ENCODE data around the gene SIGLEC6. TPM values are rescaled to one million over a fixed set of nuclear protein-coding genes. Genes with fewer than 3 reads are reported as not detected.

Gene SIGLEC6
- total RNA-seq, 4 donors from 2014 or later: 0.55 to 4.4 (median 1.7) TPM; not detected in 1

DNA sequence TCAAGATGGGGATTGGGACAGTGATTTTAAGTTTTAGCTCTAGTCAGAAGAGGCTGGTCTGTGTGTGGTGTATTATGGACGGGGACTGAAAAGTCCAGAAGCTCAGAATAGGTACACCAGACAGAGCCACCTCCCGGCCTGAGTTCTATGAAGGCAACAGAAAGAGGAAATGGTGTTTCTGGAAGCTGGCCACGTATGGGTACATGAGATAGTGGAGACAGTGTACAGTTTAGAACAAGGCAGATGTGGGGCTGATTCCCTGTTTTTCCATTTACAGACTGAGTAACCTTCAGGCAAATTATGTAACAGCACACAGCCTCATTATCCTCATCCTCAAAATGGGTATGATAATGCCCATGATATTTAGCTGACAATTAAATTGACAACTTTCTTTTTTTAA, 40.9 kb upstream of the SIGLEC6 start:
- in situ Hi-C loops (cut with MboI; ENCODE audit: low pct_ligation_motif_present in 1 of 4, low pct_unique_long_range_greater_than_20kb in 1 of 4, low sequenced_read_pairs in 3 of 4) (no loop called here), intact Hi-C loops (cut with DNase I; ENCODE audit: low total_unique reads) (no loop called here)
- Histone ChIP-seq H3K27ac (no peak overlapping the region), H3K9me3 (no peaks in the 10 kb centered on the region), H3K4me3 (peak overlapping the region in 1 of 4 donors; percentile 79), H3K27me3 (no peaks in the 10 kb centered on the region), H3K36me3 (peaks cover 0 to 14% (median 4%) of the 10 kb centered on the region in 4 donors), H3K4me1 (peaks cover 6 to 18% (median 13%) of the 10 kb centered on the region in 4 donors)
- TF ChIP-seq EP300 (IDR thresholded peaks at IDR 0.05; ENCODE audit: low read depth) (no peak), POLR2AphosphoS5 (IDR thresholded peaks at IDR 0.05) (no peak), POLR2A (IDR thresholded peaks at IDR 0.05) (no peak)
- TF ChIP-seq, protein P1, sequence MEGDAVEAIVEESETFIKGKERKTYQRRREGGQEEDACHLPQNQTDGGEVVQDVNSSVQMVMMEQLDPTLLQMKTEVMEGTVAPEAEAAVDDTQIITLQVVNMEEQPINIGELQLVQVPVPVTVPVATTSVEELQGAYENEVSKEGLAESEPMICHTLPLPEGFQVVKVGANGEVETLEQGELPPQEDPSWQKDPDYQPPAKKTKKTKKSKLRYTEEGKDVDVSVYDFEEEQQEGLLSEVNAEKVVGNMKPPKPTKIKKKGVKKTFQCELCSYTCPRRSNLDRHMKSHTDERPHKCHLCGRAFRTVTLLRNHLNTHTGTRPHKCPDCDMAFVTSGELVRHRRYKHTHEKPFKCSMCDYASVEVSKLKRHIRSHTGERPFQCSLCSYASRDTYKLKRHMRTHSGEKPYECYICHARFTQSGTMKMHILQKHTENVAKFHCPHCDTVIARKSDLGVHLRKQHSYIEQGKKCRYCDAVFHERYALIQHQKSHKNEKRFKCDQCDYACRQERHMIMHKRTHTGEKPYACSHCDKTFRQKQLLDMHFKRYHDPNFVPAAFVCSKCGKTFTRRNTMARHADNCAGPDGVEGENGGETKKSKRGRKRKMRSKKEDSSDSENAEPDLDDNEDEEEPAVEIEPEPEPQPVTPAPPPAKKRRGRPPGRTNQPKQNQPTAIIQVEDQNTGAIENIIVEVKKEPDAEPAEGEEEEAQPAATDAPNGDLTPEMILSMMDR (IDR thresholded peaks at IDR 0.05): no peak
- whole genome bisulfite sequencing, 2 donors (ENCODE audit: low coverage in 1 of 2): 28 to 65% methylated on average over 2 to 3 of the region's 3 CpGs
- DNase-seq: no peak

DNA sequence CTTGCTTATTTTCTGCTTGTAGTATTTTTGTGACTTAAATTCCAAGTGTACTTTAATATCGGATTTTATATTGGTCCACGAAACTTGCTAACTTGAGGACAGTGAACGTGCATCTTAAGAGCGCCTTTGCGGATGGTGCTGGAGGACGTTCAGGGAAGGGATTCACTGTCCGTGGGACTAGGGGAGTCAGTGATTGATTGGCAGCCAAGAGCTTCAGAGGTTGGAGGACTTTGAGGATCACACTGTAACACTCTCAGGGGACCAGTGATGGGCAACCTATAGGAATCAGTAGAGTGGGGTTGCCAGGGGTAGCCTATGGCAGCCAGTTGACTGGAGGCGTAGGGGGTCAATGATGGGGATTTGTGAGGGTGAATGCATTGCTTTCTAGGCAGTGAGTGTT, 40.1 kb upstream of the SIGLEC6 start:
- Histone ChIP-seq H3K36me3 (peaks cover 0 to 14% (median 4%) of the 10 kb centered on the region in 4 donors), H3K27ac (peak overlapping the region in 3 of 4 donors; percentile 65 to 79 (median 73)), H3K4me3 (peak overlapping the region; percentile 56 to 79 (median 64)), H3K27me3 (no peaks in the 10 kb centered on the region), H3K9me3 (no peaks in the 10 kb centered on the region), H3K4me1 (peaks cover 6 to 18% (median 13%) of the 10 kb centered on the region in 4 donors)
- 0 to 9% methylated on average over 4 to 8 of the region's 8 CpGs for WGBS, 2 donors (ENCODE audit: low coverage in 1 of 2)
- intact Hi-C loops (cut with DNase I; ENCODE audit: low total_unique reads) (no loop called here), in situ Hi-C loops (cut with MboI; ENCODE audit: low pct_ligation_motif_present in 1 of 4, low pct_unique_long_range_greater_than_20kb in 1 of 4, low sequenced_read_pairs in 3 of 4) (no loop called here)
- TF ChIP-seq POLR2AphosphoS5 (IDR thresholded peaks at IDR 0.05) (no peak), EP300 (IDR thresholded peaks at IDR 0.05; ENCODE audit: low read depth) (no peak), POLR2A (IDR thresholded peaks at IDR 0.05) (no peak)
- TF ChIP-seq, protein P1 (IDR thresholded peaks at IDR 0.05): no peak
- DNase-seq: no peak

DNA sequence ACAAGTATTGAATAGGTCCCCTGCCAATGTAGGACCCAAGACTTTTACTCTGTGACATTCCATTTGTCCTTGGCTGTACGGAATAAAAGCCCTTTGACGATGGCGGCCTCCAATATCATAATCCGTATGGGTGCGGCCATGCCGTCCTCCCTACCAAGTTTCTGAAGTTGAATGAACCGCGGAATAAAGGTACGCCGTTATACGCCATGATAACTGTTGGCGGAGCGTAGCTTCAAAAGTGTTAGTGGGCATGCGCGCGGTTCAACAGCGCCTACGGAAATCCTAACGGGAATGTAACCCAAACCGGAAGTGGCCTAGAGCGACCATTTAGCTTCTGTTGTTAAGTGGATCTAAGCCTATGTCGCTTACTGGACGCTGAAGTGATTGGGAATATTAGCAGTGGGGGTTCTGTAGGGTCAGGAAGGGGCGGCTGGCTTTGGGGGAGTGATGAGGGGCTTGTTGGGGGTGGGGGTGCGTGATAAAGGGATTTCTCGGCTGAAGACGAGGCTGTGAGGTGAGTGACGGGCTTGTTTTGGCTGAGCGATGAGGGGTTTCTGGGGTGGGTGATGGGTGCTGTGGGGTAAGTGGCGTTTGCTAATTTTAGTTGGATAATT, 39.6 kb upstream of the SIGLEC6 start, which contains the start of gene ZNF175:
Gene ZNF175, plus strand, starts transcription at position 322 of the 614 bp plus-strand sequence. CDS start 2,047 bp downstream, outside the sequence.
- no peaks in the 10 kb centered on the region for H3K9me3 ChIP-seq
- H3K4me3 ChIP-seq: peak within 1 kb of the TSS; percentile 56 to 79 (median 64)
- 0 to 1% methylated on average over 16 to 29 of the region's 30 CpGs for WGBS, 2 donors (ENCODE audit: low coverage in 1 of 2)
- peak; percentile 96 for DNase-seq
- intact Hi-C loops (cut with DNase I; ENCODE audit: low total_unique reads): no loop called here
- peaks cover 6 to 18% (median 13%) of the 10 kb centered on the region in 4 donors for H3K4me1 ChIP-seq
- in situ Hi-C loops (cut with MboI; ENCODE audit: low pct_ligation_motif_present in 1 of 4, low pct_unique_long_range_greater_than_20kb in 1 of 4, low sequenced_read_pairs in 3 of 4): no loop called here
- peak within 1 kb of the TSS; percentile 48 to 79 (median 69) for H3K27ac ChIP-seq
- H3K27me3 ChIP-seq: no peaks in the 10 kb centered on the region
- no peak for TF ChIP-seq POLR2A (IDR thresholded peaks at IDR 0.05)
- TF ChIP-seq, protein P1 (IDR thresholded peaks at IDR 0.05): no peak
- peak; percentile 21 to 76 (median 31) for TF ChIP-seq POLR2AphosphoS5 (IDR thresholded peaks at IDR 0.05)
- no peak for TF ChIP-seq EP300 (IDR thresholded peaks at IDR 0.05; ENCODE audit: low read depth)
- peaks cover 0 to 14% (median 4%) of the 10 kb centered on the region in 4 donors for H3K36me3 ChIP-seq

DNA sequence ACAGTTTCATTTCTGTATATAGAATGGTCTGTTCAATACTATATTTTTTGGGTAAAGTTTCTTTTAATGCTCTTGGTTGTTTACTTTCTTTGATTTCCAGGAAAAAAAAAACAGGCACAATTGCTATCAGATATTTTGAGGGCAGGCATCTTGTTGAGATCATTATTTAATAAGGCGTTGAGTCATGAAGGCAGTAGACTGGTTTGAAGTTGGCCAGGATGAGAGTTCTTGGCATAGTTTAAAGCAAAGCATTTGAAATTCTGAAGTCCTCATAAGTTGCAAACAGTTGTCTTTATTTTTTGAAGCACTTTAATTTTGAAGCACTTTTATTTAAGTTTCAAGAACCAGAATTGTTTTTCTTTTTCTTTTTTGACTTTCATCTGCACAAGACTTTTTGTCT, 37.0 kb upstream of the SIGLEC6 start:
- in situ Hi-C loops (cut with MboI; ENCODE audit: low pct_ligation_motif_present in 1 of 4, low pct_unique_long_range_greater_than_20kb in 1 of 4, low sequenced_read_pairs in 3 of 4): no loop called here
- WGBS, 2 donors (ENCODE audit: low coverage in 1 of 2): 83 to 92% methylated on average over 1 of the region's 1 CpG
- TF ChIP-seq EP300 (IDR thresholded peaks at IDR 0.05; ENCODE audit: low read depth): no peak
- no peak for TF ChIP-seq POLR2AphosphoS5 (IDR thresholded peaks at IDR 0.05)
- TF ChIP-seq, protein P1 (IDR thresholded peaks at IDR 0.05): no peak
- no peak for TF ChIP-seq POLR2A (IDR thresholded peaks at IDR 0.05)
- H3K9me3 ChIP-seq: no peaks in the 10 kb centered on the region
- H3K4me1 ChIP-seq: peaks cover 6 to 18% (median 13%) of the 10 kb centered on the region in 4 donors
- no peak for DNase-seq
- H3K4me3 ChIP-seq: no peak overlapping the region
- intact Hi-C loops (cut with DNase I; ENCODE audit: low total_unique reads): no loop called here
- H3K36me3 ChIP-seq: peaks cover 0 to 4% (median 0%) of the 10 kb centered on the region in 4 donors
- peaks cover 12% of the 10 kb centered on the region for H3K27me3 ChIP-seq
- no peak overlapping the region for H3K27ac ChIP-seq

Measured in transverse colon (tissue), 4 donors.